ENCODE data around the gene NQO2. TPM values are rescaled to one million over a fixed set of nuclear protein-coding genes. Genes with fewer than 3 reads are reported as not detected.

Gene NQO2
- total and polyA plus RNA-seq, 2 of the 13 experiments (the other 11 are each of a cell fraction or from before 2014, with no cell fraction given): 32.2 to 56.5 TPM

GRCh38 chr6:2986722-2987221, 12.9 kb upstream of the NQO2 start:
- ATAC-seq (no peak), DNase-seq (ENCODE audit: low spot score) (no peak), FAIRE-seq (no peak)
- H3K4me1 ChIP-seq (ENCODE audit: insufficient read depth, low read length): peaks cover 58% of the 10 kb centered on the region
- 24% methylated on average over 4 of the region's 4 CpGs for WGBS (ENCODE audit: low lambda C conversion rate)
- in situ Hi-C loops (cut with HindIII; ENCODE audit: extremely low pct_ligation_motif_present, low pct_unique_long_range_greater_than_20kb): loop anchor here (5.0 kb wide), 1 partner anchor 34 kb away; no protein-coding TSS in a partner anchor
- H3K27ac ChIP-seq (ENCODE audit: extremely low read length, insufficient read depth, low read length): no peak overlapping the region
- no peak overlapping the region for H2AFZ ChIP-seq (ENCODE audit: low read length)
- TF ChIP-seq ZNF83 (CRISPR knock-in tag; IDR thresholded peaks at IDR 0.05; ENCODE audit: borderline replicate concordance) (no peak), MIER2 (CRISPR knock-in tag; IDR thresholded peaks at IDR 0.05) (no peak), U2AF2 (IDR thresholded peaks at IDR 0.05; ENCODE audit: low read depth, low read length) (no peak), ZBTB42 (CRISPR knock-in tag; IDR thresholded peaks at IDR 0.05) (no peak), STAG1 (CRISPR knock-in tag; IDR thresholded peaks at IDR 0.05) (no peak), JUN (CRISPR knock-in tag; IDR thresholded peaks at IDR 0.05) (no peak), SRF (IDR thresholded peaks at IDR 0.05; ENCODE audit: low read depth, low read length) (no peak), ZMAT5 (CRISPR knock-in tag; IDR thresholded peaks at IDR 0.05; ENCODE audit: borderline replicate concordance, low read depth) (no peak), FOXM1 (CRISPR knock-in tag; IDR thresholded peaks at IDR 0.05) (no peak), PHF20 (CRISPR knock-in tag; IDR thresholded peaks at IDR 0.05) (no peak)
- TF ChIP-seq, protein P1, sequence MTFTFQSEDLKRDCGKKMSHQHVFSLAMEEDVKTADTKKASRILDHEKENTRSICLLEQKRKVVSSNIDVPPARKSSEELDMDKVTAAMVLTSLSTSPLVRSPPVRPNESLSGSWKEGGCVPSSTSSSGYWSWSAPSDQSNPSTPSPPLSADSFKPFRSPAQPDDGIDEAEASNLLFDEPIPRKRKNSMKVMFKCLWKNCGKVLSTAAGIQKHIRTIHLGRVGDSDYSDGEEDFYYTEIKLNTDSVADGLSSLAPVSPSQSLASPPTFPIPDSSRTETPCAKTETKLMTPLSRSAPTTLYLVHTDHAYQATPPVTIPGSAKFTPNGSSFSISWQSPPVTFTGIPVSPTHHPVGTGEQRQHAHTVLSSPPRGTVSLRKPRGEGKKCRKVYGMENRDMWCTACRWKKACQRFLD (CRISPR knock-in tag; IDR thresholded peaks at IDR 0.05; ENCODE audit: borderline replicate concordance): no peak
- H3K4me2 ChIP-seq (ENCODE audit: low read depth, low read length): no peak overlapping the region
- POLR2A ChIA-PET: interaction anchor here (1.0 to 5.0 kb wide), 7 partner anchors 9 to 109 kb away, joined by 3 to 57 read pairs (median 4); partner anchors contain the start of gene SERPINB6
- H3K36me3 ChIP-seq (replicated peaks in 1 of 2; ENCODE audit: control insufficient read depth in 1 of 2, insufficient read depth in 2 of 2, low read length in 2 of 2): no peaks in the 10 kb centered on the region
- CTCF ChIA-PET (ENCODE audit: low intra/inter-chr PET ratio, low total read pairs): interaction anchor here (0.9 kb wide), 1 partner anchor 34 kb away, joined by 3 read pairs; no protein-coding TSS in a partner anchor
- no peak overlapping the region for H3K9ac ChIP-seq (ENCODE audit: insufficient read depth, low read depth, low read length)
- no peak overlapping the region for H3K4me3 ChIP-seq (replicated peaks in 1 of 3; ENCODE audit: insufficient read depth in 1 of 3, low read depth in 2 of 3, low read length in 3 of 3)
- H3K27me3 ChIP-seq (ENCODE audit: control insufficient read depth in 1 of 2, insufficient read depth in 2 of 2, low read length in 2 of 2): no peaks in the 10 kb centered on the region; a peak in 2 of 5 replicates
- intact Hi-C loops (cut with micrococcal nuclease; ENCODE audit: unreplicated experiment): no loop called here
- no peaks in the 10 kb centered on the region for H4K20me1 ChIP-seq (ENCODE audit: insufficient read depth, low read length)
- BruUV-seq (replicated peaks): no TSS peak
- no peaks in the 10 kb centered on the region for H3K79me2 ChIP-seq (ENCODE audit: insufficient read depth, low read length)
- H3K9me3 ChIP-seq (ENCODE audit: low read length): no peaks in the 10 kb centered on the region
